Ascending aorta (tissue), 2 donors: ENCODE measurements around the gene FNDC10. TPM values are rescaled to one million over a fixed set of nuclear protein-coding genes. Genes with fewer than 3 reads are reported as not detected.

Source experiments
- DNase-seq, 2 donors: peaks; one replicate each; pipeline ENCODE4 v3.0.0-alpha.2; 2019; ENCODE audit warnings: low spot score in 2 of 2
- H3K27ac ChIP-seq, 2 donors: fragments of 200-600 bp; sonication (generic); one replicate each; pipeline ENCODE4 v1.5.1; 2016 to 2017; ENCODE audit warnings: mild to moderate bottlenecking in 1 of 2
- H3K27me3 ChIP-seq: fragments of 200-600 bp; sonication (generic); one replicate; pipeline ENCODE4 v1.5.1; 2017
- H3K36me3 ChIP-seq, 2 donors: fragments of 200-600 bp; sonication (generic); one replicate each; pipeline ENCODE4 v1.5.1; 2016
- H3K4me1 ChIP-seq, 2 donors: fragments of 200-600 bp; sonication (generic); one replicate each; pipeline ENCODE4 v1.5.1; 2016 to 2017; ENCODE audit warnings: mild to moderate bottlenecking in 1 of 2
- H3K4me3 ChIP-seq, 2 donors: fragments of 200-600 bp; sonication (generic); one replicate each; pipeline ENCODE4 v1.5.1; 2016 to 2017; ENCODE audit warnings: mild to moderate bottlenecking in 1 of 2
- H3K9me3 ChIP-seq, 2 donors: fragments of 200-600 bp; sonication (generic); one replicate each; pipeline ENCODE4 v1.5.1; 2016
- intact Hi-C: fragments of 100-400 bp; cut with DNase I; formaldehyde crosslinking; loops from one replicate; pipeline ENCODE4 v1.15.1; 2023
- total RNA-seq: library from RNA; depleted of rRNA; stranded (reverse); fragments of >200 nt; gene quantifications from one replicate; pipeline ENCODE4 v1.1.0, GENCODE V29; 2016
- TF ChIP-seq, protein P1 (sequence below), 3 experiments: fragments of 200-600 bp in 2 of 3; fragments of 450-650 bp in 1 of 3; sonication (generic) in 2 of 3; IDR thresholded peaks; one replicate each; pipeline ENCODE4 v1.5.1; 2016 to 2019; ENCODE audit warnings: antibody characterized with exemption in 3 of 3, mild to moderate bottlenecking in 1 of 3, moderate library complexity in 1 of 3

FNDC10 gene
- total RNA-seq, 1 donor from 2014 or later: 1.8 TPM

DNA sequence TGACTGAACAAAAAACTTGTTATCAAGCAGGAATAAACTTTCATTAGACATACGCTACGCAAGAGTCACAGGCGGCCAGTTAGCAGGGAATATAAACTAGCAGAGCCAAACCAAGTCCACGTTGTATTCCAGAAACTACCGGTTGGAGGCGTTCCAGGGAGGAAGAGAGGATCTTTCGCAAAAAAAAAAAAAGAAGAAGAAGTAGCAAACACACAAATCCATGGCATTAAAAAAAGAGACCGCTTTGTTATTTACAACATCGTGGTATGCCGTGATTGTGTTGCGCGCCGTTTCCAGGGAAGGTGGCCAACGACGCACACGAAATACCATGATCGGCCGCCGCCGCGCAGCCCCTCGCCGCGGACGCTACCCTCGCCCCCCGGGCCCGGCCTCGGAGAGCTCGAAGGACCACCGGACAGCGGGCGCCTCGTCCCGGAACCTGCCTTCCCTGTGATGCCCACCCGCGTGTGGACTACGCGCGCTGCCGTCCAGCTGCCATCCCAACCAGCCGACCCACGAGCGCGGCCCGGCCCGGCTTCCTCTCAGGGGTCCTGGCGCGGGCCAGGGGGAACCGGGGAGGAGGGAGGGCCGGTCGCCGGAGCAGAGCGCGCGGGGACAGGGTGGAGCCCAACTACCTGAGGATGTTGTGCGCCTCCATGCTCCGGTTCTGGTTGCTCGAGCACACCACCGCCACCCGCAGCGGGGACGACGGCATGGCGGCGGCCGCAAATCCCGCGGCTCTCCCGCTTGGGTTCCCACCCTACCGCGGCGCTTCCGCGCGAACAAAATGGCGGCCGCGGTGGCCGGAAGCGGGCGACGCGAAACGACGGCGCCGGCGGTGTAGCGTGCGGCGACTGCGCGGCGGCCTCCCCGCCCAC is 25.9 kb downstream of the FNDC10 start:
- H3K27me3 ChIP-seq: no peaks in the 10 kb centered on the region
- H3K36me3 ChIP-seq: peaks cover 4 to 6% of the 10 kb centered on the region in 2 donors
- peak overlapping the region; percentile 97 to 99 for H3K4me3 ChIP-seq
- intact Hi-C loops: loop anchor here (1.0 to 2.0 kb wide), 4 partner anchors 41 to 151 kb away; partner anchors contain the start of genes ATAD3A, ATAD3B, CDK11A and MIB2
- H3K27ac ChIP-seq: peak overlapping the region; percentile 97 to 99
- DNase-seq: peak in 1 of 2 donors; percentile 80
- TF ChIP-seq, protein P1, sequence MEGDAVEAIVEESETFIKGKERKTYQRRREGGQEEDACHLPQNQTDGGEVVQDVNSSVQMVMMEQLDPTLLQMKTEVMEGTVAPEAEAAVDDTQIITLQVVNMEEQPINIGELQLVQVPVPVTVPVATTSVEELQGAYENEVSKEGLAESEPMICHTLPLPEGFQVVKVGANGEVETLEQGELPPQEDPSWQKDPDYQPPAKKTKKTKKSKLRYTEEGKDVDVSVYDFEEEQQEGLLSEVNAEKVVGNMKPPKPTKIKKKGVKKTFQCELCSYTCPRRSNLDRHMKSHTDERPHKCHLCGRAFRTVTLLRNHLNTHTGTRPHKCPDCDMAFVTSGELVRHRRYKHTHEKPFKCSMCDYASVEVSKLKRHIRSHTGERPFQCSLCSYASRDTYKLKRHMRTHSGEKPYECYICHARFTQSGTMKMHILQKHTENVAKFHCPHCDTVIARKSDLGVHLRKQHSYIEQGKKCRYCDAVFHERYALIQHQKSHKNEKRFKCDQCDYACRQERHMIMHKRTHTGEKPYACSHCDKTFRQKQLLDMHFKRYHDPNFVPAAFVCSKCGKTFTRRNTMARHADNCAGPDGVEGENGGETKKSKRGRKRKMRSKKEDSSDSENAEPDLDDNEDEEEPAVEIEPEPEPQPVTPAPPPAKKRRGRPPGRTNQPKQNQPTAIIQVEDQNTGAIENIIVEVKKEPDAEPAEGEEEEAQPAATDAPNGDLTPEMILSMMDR (IDR thresholded peaks at IDR 0.05): peak in 1 of 3 experiments; percentile 3
- H3K9me3 ChIP-seq: no peaks in the 10 kb centered on the region
- peaks cover 8 to 13% of the 10 kb centered on the region in 2 donors for H3K4me1 ChIP-seq

DNA sequence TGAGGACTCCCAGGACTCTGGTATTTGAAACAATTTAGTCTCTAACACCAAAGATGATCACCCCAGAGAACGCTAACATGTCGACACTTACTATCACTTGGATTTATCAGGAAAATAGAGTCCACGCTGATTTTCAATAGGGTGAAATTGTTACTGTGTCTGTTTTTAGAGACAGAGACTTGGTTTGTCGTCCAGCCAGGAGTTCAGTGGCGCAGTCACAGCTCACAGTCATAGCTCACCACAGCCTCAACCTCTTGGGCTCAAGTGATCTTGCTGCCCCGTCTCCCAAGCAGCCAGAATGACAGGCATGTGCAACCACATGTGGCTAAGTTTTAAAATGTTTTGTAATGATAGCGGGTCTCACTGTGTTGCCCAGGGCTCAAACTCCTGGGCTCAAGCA is 30.6 kb downstream of the FNDC10 start:
- Histone ChIP-seq H3K36me3 (peaks cover 8 to 18% of the 10 kb centered on the region in 2 donors), H3K9me3 (no peaks in the 10 kb centered on the region), H3K27ac (no peak overlapping the region), H3K27me3 (no peaks in the 10 kb centered on the region), H3K4me3 (no peak overlapping the region), H3K4me1 (peaks cover 5 to 8% of the 10 kb centered on the region in 2 donors)
- intact Hi-C loops: no loop called here
- DNase-seq: no peak
- TF ChIP-seq, protein P1 (IDR thresholded peaks at IDR 0.05): no peak

DNA sequence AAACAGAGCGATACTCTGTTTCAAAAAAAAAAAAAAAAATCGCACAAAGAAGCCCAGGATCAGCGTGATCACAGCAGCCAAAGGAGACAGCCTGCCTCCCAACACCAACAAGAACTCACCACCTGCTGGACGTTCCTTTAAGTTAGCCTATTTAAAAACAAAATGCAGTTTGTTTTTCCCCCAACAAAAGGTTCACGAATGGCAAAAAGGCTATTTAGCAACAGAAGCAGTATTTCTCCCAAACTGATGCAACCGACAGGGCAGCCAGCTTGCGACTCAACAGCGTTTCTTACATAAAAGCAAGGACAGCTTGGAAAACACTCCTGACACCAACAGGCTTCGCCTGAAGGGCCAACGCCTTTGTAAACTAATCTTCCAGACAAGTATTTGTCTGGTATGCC is 32.0 kb downstream of the FNDC10 start:
- TF ChIP-seq, protein P1 (IDR thresholded peaks at IDR 0.05): no peak
- peaks cover 0 to 3% of the 10 kb centered on the region in 2 donors for H3K4me1 ChIP-seq
- DNase-seq: no peak
- no peaks in the 10 kb centered on the region for H3K27me3 ChIP-seq
- H3K27ac ChIP-seq: no peak overlapping the region
- intact Hi-C loops: no loop called here
- no peak overlapping the region for H3K4me3 ChIP-seq
- peaks cover 22 to 32% of the 10 kb centered on the region in 2 donors for H3K36me3 ChIP-seq
- H3K9me3 ChIP-seq: no peaks in the 10 kb centered on the region

DNA sequence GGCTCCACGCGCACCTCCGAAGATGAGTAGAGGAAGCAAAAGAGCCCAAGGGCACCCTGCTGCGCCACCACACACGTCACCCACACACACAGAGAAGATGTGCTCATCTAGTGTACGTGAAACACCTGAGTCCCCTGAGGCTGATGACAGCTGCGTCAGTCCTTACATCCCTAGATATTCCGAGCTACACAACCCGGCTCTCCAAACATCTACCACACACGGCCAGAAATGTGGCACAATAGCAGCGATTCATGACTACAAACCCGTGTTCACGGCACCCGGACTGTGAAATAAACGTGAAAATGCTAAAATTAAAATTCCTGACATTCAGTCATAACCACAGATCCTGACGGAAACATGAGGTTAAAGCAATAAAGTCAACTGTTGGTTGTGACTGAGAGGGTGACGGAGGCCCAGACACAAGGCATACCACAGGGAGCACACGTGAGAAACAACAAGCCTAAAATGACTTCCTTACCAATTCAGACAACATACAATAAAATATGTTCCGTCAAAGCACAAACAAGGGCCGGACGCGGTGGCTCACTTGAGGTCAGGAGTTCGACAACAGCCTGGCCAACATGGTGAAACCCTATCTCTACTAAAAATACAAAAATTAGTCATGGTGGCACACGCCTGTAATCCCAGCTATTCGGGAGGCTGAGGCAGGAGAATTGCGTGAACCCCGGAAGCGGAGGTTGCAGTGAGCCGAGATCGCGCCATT is 32.6 kb downstream of the FNDC10 start:
- intact Hi-C loops: no loop called here
- TF ChIP-seq, protein P1 (IDR thresholded peaks at IDR 0.05): no peak
- Histone ChIP-seq H3K9me3 (no peaks in the 10 kb centered on the region), H3K4me1 (no peaks in the 10 kb centered on the region), H3K27ac (no peak overlapping the region), H3K36me3 (peaks cover 28 to 38% of the 10 kb centered on the region in 2 donors), H3K4me3 (no peak overlapping the region), H3K27me3 (no peaks in the 10 kb centered on the region)
- DNase-seq: no peak

DNA sequence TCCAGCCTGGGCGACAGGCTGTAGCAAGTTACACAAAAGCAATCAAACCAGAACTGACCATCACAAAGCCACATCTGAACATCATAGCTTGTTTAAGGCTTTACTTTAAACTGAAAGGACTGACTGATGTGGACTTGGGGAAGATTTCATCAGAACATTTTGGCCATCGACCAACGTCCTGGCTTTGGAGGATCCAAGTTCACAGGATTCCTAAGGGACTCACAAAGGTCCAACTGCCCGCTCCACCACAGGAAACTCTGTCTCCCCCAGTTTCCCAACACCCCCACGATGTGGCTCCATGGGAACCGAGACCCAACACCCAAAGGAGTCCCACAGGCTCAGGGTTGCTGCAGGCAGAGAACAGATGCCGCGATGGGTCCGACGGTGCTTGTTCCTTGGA is 34.6 kb downstream of the FNDC10 start:
- peaks cover 33 to 54% of the 10 kb centered on the region in 2 donors for H3K36me3 ChIP-seq
- H3K27me3 ChIP-seq: no peaks in the 10 kb centered on the region
- no peak for DNase-seq
- H3K27ac ChIP-seq: no peak overlapping the region
- TF ChIP-seq, protein P1 (IDR thresholded peaks at IDR 0.05): no peak
- no peaks in the 10 kb centered on the region for H3K9me3 ChIP-seq
- intact Hi-C loops: no loop called here
- no peak overlapping the region for H3K4me3 ChIP-seq
- no peaks in the 10 kb centered on the region for H3K4me1 ChIP-seq
